ENCODE data around the gene ANO5.
"Not testable (repeated sequence)": the region's sequence is repeated elsewhere in the genome, so short reads cannot be mapped to it uniquely, and the experiment has no call there.

ANO5 gene

GRCh38 chr11:22207162-22207561 lies 14.3 kb downstream of the ANO5 start:
- DNase-seq = no peak

- DNase-seq = no peak
These were observed 15.4 kb downstream of the ANO5 start for GRCh38 chr11:22208151-22208858.

GRCh38 chr11:22216940-22217339 lies 24.1 kb downstream of the ANO5 start:
- DNase-seq = no peak

DNA sequence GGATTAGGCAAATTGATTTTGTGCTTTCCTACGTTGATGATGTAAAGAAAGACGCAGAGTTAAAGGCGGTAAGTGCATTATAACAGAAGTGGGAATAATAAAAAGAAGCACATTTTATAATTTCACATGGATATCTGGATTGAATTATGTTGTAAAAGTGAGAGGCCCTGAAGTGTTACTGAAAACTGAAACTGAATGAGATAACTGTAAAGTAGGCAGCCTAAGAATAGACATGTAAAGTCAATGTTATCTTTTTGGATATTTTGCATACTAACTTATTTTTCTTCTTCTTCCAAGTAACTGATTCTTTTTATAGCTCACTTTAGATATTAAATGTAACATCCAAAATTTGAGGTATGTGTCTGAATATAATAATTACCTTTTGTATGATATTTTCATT lies 28.3 kb downstream of the ANO5 start:
- DNase-seq = no peak

GRCh38 chr11:22225190-22225589 lies 32.3 kb downstream of the ANO5 start:
- no peak for DNase-seq

GRCh38 chr11:22234743-22235142 lies 41.9 kb downstream of the ANO5 start:
- DNase-seq = no peak

DNA sequence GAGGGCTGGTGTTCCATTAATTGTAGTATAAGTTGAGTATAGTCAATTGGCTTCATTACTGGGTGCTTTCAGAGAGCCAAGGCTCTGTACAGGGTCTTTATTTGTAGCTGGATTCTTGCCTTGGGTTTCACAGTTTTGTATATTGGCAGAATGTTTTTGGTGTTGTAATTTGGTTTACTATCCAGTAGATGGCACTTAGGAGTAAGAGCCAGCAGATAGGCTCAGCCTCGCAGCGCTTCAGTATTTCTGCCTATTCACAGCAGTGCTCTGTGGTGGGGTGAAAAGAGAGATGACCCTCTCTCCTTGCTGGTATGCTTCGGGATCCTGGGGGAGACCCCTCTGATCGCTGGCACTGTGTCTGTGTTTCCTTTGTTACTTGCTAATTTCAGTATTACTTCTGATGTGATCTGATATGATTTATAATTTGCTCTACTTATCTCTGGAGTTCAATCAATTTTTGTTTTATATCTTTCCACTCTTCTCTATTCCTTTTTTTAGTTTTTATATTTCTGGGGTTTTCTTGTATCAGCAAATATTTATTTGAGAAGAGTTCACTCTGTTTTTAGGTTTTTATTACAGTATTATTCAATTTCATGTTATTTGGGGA lies 52.2 kb downstream of the ANO5 start:
- DNase-seq = no peak

- no peak for DNase-seq
These were observed 54.1 kb downstream of the ANO5 start for GRCh38 chr11:22246992-22247391.

DNA sequence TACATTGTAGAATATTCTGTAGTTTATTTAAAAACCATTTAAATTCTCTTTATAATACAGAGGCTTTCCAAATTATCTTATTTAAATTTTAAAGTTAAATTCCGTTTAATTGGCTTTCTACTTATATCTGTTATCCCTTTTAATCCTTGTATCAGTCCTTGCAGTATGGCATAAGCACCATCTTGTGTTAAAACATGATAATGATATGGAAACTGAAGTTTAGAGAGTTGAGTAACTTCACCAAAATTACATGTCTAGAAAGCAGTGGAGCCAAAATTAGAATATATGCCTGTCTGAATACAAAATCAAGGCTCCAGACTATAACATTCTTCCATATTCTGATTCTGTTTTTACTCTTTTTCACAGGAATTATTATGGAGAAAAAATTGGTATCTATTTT lies 57.0 kb downstream of the ANO5 start:
- no peak for DNase-seq

GRCh38 chr11:22256876-22257275 lies 64.0 kb downstream of the ANO5 start:
- no peak for DNase-seq

DNA sequence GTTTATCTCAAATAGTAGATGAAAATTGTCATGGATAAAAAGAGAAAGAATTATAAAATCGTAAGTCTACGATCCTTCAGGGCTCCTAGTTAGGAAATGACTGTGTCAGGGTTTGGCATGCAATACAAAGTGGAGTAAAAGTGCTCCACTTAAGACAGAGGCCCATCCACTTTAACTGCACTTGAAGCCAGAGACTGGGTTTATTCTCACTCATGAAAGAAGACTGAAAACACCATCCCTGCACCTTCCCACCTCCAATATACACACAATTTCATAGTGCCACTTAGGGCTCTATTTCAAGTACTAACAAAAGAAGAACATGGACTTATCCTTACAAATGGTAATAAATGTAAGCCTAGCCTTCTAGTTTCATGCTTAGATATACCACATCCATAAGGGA lies 70.7 kb downstream of the ANO5 start:
- no peak for DNase-seq

- DNase-seq = not testable (repeated sequence)
These were observed 76.2 kb downstream of the ANO5 start for GRCh38 chr11:22268983-22269624.

DNA sequence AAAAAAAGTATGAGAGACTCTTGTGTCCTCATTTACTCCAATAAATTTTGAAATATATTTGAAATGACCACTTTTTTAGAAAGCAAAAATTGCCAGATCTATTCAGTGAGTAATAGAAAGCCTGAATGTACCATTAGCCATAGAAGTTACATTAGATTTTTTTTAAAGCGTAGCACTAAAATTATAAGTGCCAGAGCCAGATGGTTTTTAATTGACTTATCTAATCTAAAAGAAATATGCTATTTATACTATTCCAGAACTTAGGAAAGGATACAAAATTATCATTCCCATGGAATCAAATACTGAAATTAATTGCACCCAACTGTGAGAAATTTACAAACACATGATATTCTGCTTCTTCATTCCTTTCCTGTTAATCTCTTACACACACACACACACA lies 80.9 kb downstream of the ANO5 start:
- no peak for DNase-seq

GRCh38 chr11:22275600-22275999 lies 82.7 kb downstream of the ANO5 start:
- DNase-seq = no peak

DNA sequence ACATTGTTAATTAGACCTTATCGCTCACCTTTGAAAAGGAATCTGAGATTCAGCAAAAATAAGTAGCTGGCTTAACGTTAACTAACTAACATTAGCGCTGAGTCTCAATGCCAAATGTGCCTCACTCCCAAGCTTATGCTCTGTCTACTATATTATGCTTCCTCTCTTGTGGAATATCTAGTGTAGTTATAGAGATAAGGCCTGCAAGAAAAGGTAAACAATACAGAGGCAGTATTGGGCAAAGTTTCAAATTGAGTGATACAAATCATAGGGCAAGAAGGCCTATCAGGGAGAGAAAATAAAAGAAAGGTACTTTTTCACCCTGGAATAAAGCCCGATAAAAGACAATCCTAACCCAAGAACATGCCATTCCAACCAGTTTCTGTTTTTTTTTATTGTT lies 83.7 kb downstream of the ANO5 start:
- DNase-seq = no peak

- DNase-seq = not testable (repeated sequence)
These were observed 92.1 kb downstream of the ANO5 start for GRCh38 chr11:22284991-22285390.

DNA sequence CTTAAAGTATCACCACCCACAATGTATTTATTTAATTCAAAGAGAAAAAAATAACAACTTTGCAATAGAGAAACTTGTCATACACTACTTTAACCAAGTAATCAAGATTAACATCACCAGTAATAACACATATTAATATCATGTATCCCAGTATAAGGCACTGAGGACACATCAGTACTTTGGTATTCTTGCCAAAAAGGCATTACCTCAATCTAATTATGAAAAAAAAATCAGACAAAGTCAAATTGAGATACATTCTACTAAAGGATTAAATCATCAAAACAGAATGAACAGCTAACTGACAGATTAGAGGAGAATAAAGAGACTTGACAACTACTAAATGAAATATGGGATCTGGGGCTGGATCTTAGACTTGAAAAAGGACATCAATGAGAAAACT lies 109.5 kb downstream of the ANO5 start:
- DNase-seq = no peak

DNA sequence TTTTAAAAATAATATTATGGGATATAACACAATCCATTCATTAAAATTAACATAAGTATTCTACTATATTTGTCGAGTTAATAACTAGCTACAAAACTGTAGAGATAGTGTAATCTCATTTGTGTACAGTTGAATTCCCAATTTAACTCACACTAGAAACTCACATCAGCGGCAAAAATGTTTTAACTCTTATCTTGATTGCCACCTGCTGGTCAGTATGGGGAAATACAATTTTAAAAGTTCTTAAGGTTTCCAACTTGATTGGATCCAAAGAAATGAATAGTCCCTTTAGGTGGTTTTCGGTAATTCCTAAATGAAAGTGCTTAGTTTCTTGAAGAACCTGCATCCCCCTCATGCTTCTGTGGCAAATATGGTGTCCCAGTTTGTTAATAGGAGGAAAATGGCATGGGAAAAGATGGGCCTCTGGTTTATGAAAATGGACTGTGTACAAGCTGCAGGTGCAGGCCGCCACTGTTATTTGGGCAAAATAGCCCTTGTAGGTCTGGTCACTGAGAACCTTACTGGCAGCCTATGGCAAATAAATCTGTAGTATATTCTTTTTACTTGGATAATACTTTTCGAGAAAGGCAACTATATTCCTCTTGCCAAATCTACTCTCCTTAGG lies 111.6 kb downstream of the ANO5 start:
- DNase-seq = no peak

DNA sequence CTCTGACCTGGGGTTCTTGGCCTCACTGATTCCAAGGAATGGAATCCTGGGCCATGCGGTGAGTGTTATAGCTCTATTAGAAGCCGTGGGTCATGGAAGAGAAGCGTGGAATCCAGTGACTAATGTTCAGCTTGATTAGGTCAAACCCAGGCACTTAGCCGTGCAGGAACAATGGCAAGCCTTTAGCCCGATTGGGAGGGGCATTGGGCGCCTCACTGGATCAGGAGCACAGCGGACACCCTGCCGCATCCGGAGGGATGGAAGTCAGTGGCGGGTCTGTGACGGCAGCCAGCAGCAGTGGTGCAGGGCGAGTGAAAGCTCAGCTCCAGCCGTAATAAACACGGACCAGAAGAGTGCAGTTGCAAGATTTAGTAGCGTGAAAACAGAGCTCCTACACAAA lies 124.8 kb downstream of the ANO5 start:
- DNase-seq = no peak

GRCh38 chr11:22331771-22332170 lies 138.9 kb downstream of the ANO5 start:
- DNase-seq = no peak
